Neural cell (in vitro differentiated cells): ENCODE data around the gene OSBP2. TPM values are rescaled to one million over a fixed set of nuclear protein-coding genes. Genes with fewer than 3 reads are reported as not detected.

Experiments used
- H2AFZ ChIP-seq: fragments of 200-600, 300-800 bp; sonication (generic), shearing (Covaris generic); 2 replicates; pipeline ENCODE4 v1.6.0; 2014; ENCODE audit warnings: low read depth, mild to moderate bottlenecking, antibody characterized with exemption, low read length, moderate library complexity
- H3F3A ChIP-seq: fragments of 200-600 bp; shearing (Covaris generic); 2 replicates; pipeline ENCODE4 v1.6.1; 2016; ENCODE audit warnings: mild to moderate bottlenecking, moderate library complexity, mixed read lengths, antibody characterized with exemption, low read length; ENCODE audit not compliant: insufficient read depth, poor library complexity, severe bottlenecking
- H3K27ac ChIP-seq: fragments of 200-600, 300-800 bp; sonication (generic), shearing (Covaris generic); 2 replicates; pipeline ENCODE4 v1.5.1; 2014; ENCODE audit warnings: mild to moderate bottlenecking, low read length, moderate library complexity
- H3K27me3 ChIP-seq: fragments of 300-800, 200-600 bp; sonication (generic), shearing (Covaris generic); 2 replicates; pipeline ENCODE4 v1.6.0; 2014; ENCODE audit warnings: mild to moderate bottlenecking, low read depth, low read length, moderate library complexity; ENCODE audit not compliant: insufficient read depth
- H3K36me3 ChIP-seq: fragments of 300-800, 200-600 bp; sonication (generic), shearing (Covaris generic); 2 replicates; pipeline ENCODE4 v1.5.1; 2014; ENCODE audit warnings: mild to moderate bottlenecking, antibody characterized with exemption, low read length, moderate library complexity; ENCODE audit not compliant: insufficient read depth
- H3K4me2 ChIP-seq: fragments of 300-800, 200-600 bp; sonication (generic), shearing (Covaris generic); 2 replicates; pipeline ENCODE4 v1.6.0; 2014; ENCODE audit warnings: mild to moderate bottlenecking, low read length
- H3K4me3 ChIP-seq: fragments of 300-800, 200-600 bp; sonication (generic), shearing (Covaris generic); 2 replicates; pipeline ENCODE4 v1.5.1; 2014; ENCODE audit warnings: mild to moderate bottlenecking, low read length, moderate library complexity
- H3K79me2 ChIP-seq: fragments of 200-600 bp; shearing (Covaris generic); replicated peaks from 2 replicates; pipeline ENCODE4 v1.6.0; 2014; ENCODE audit warnings: mild to moderate bottlenecking, low read length, moderate library complexity; ENCODE audit not compliant: insufficient read depth
- H3K9ac ChIP-seq: fragments of 300-800, 200-600 bp; sonication (generic), shearing (Covaris generic); 2 replicates; pipeline ENCODE4 v1.6.1; 2016; ENCODE audit warnings: mild to moderate bottlenecking, low read length, mixed read lengths
- H3K9me2 ChIP-seq: fragments of 200-600 bp; shearing (Covaris generic); 2 replicates; pipeline ENCODE4 v1.6.1; 2016; ENCODE audit warnings: mild to moderate bottlenecking, low read length, mixed read lengths; ENCODE audit not compliant: insufficient read depth
- H3K9me3 ChIP-seq: fragments of 200-600, 300-800 bp; sonication (generic), shearing (Covaris generic); 2 replicates; pipeline ENCODE4 v1.6.1; 2016; ENCODE audit warnings: mild to moderate bottlenecking, mixed run types, low read length, moderate library complexity, mixed read lengths
- H4K20me1 ChIP-seq: fragments of 200-600 bp; shearing (Covaris generic); 2 replicates; pipeline ENCODE4 v1.6.1; 2016; ENCODE audit warnings: mild to moderate bottlenecking, mixed run types; ENCODE audit not compliant: insufficient read depth
- CTCF ChIP-seq: fragments of 450-650 bp; IDR thresholded peaks from 2 replicates; pipeline ENCODE4 v1.5.1; 2014; ENCODE audit warnings: antibody characterized with exemption, mild to moderate bottlenecking, moderate library complexity; ENCODE audit not compliant: poor library complexity, severe bottlenecking
- EP300 ChIP-seq: fragments of 450-650 bp; conservative IDR thresholded peaks from 2 replicates; pipeline ENCODE4 v1.6.1; 2014; ENCODE audit warnings: antibody characterized with exemption, mild to moderate bottlenecking, moderate library complexity; ENCODE audit not compliant: poor library complexity, severe bottlenecking
- EZH2 ChIP-seq: fragments of 200-600, 300-800 bp; shearing (Covaris generic), sonication (generic); IDR thresholded peaks from 2 replicates; pipeline ENCODE4 v1.6.1; 2014; ENCODE audit warnings: antibody characterized with exemption, low read length, borderline replicate concordance, mild to moderate bottlenecking; ENCODE audit not compliant: insufficient read depth, poor library complexity, severe bottlenecking
- MXI1 ChIP-seq: fragments of 450-650 bp; conservative IDR thresholded peaks from 2 replicates; pipeline ENCODE4 v1.6.1; 2014; ENCODE audit warnings: antibody characterized with exemption, mild to moderate bottlenecking; ENCODE audit not compliant: poor library complexity, severe bottlenecking
- POLR2AphosphoS5 ChIP-seq: IDR thresholded peaks from 2 replicates; pipeline ENCODE4 v1.6.1; 2012
- RAD21 ChIP-seq: fragments of 450-650 bp; conservative IDR thresholded peaks from 2 replicates; pipeline ENCODE4 v1.6.1; 2014; ENCODE audit warnings: antibody characterized with exemption, mild to moderate bottlenecking, moderate library complexity
- REST ChIP-seq: IDR thresholded peaks from 2 replicates; pipeline ENCODE4 v1.6.1; 2012; ENCODE audit warnings: borderline replicate concordance
- SMC3 ChIP-seq: fragments of 450-650 bp; conservative IDR thresholded peaks from 2 replicates; pipeline ENCODE4 v1.6.1; 2014; ENCODE audit warnings: antibody characterized with exemption, mild to moderate bottlenecking, moderate library complexity; ENCODE audit not compliant: poor library complexity
- TAF1 ChIP-seq: IDR thresholded peaks from 2 replicates; pipeline ENCODE4 v1.6.1; 2012; ENCODE audit warnings: low read depth
- polyA plus RNA-seq: library from polyadenylated mRNA; depleted of rRNA; stranded (reverse); fragments of >200 nt; gene quantifications from 2 replicates; pipeline ENCODE4 v1.2.3, GENCODE V29; 2014

Gene OSBP2
- polyA plus RNA-seq, 1 donor from 2014 or later, result 8.7 TPM

GRCh38 chr22:30720263-30720837 is 25.7 kb downstream of the OSBP2 start:
- Histone ChIP-seq H3F3A (no peaks in the 10 kb centered on the region), H3K4me3 (no peak overlapping the region), H2AFZ (no peak overlapping the region), H4K20me1 (no peaks in the 10 kb centered on the region), H3K9ac (no peak overlapping the region), H3K4me2 (no peak overlapping the region), H3K36me3 (no peaks in the 10 kb centered on the region), H3K9me3 (no peaks in the 10 kb centered on the region), H3K79me2 (no peaks in the 10 kb centered on the region), H3K27me3 (no peaks in the 10 kb centered on the region), H3K9me2 (no peaks in the 10 kb centered on the region), H3K27ac (no peak overlapping the region)
- TF ChIP-seq REST, result no peak
- no peak for TF ChIP-seq MXI1
- no peak for TF ChIP-seq SMC3
- no peak for TF ChIP-seq CTCF
- TF ChIP-seq EP300, result no peak
- TF ChIP-seq RAD21, result no peak
- TF ChIP-seq EZH2, result no peak
- no peak for TF ChIP-seq POLR2AphosphoS5
- no peak for TF ChIP-seq TAF1

GRCh38 chr22:30721741-30722140 is 27.1 kb downstream of the OSBP2 start:
- no peak overlapping the region for H2AFZ ChIP-seq

More at GRCh38 chr22:30721741-30722140, 27.1 kb downstream of the OSBP2 start:
- H3K4me2 ChIP-seq, result no peak overlapping the region
- H3K9ac ChIP-seq, result no peak overlapping the region
- H3K9me3 ChIP-seq, result no peaks in the 10 kb centered on the region
- no peaks in the 10 kb centered on the region for H3F3A ChIP-seq
- H4K20me1 ChIP-seq, result no peaks in the 10 kb centered on the region
- H3K79me2 ChIP-seq, result no peaks in the 10 kb centered on the region
- H3K9me2 ChIP-seq, result no peaks in the 10 kb centered on the region
- H3K36me3 ChIP-seq, result no peaks in the 10 kb centered on the region
- H3K27me3 ChIP-seq, result no peaks in the 10 kb centered on the region
- TF ChIP-seq CTCF (no peak), TAF1 (no peak), RAD21 (no peak), REST (no peak), MXI1 (no peak)
- no peak overlapping the region for H3K27ac ChIP-seq
- H3K4me3 ChIP-seq, result no peak overlapping the region
